HepG2 (cell line): Measurements from ENCODE around the gene HDGFL2. TPM values are rescaled to one million over a fixed set of nuclear protein-coding genes. Genes with fewer than 3 reads are reported as not detected.

ENCODE experiments used
- CENPX ChIP-seq: sonication (generic); formaldehyde crosslinking; IDR thresholded peaks from 2 replicates; pipeline ENCODE4 v1.9.0; 2021; ENCODE audit warnings: mild to moderate bottlenecking, missing genetic modification reagents, moderate library complexity
- CREB1 ChIP-seq, 2 experiments: fragments of 450-650 bp in 1 of 2; IDR thresholded peaks; 2 replicates each; pipeline ENCODE4 v1.6.1; 2016 to 2017; ENCODE audit warnings: control low read depth in 1 of 2, mild to moderate bottlenecking in 1 of 2, missing compliant biosample characterization in 1 of 2, missing genetic modification characterization in 1 of 2
- ESRRA ChIP-seq: sonication (generic); formaldehyde crosslinking; IDR thresholded peaks from 2 replicates; pipeline ENCODE4 v1.5.1; 2020; ENCODE audit warnings: mild to moderate bottlenecking, low read depth, missing genetic modification reagents
- HOXA7 ChIP-seq: sonication (generic); formaldehyde crosslinking; IDR thresholded peaks from 2 replicates; pipeline ENCODE4 v1.8.1; 2022; ENCODE audit warnings: mild to moderate bottlenecking, missing genetic modification reagents, moderate library complexity
- MXD4 ChIP-seq: IDR thresholded peaks from 2 replicates; pipeline ENCODE4 v1.6.1; 2016; ENCODE audit warnings: mild to moderate bottlenecking, missing biosample characterization, missing genetic modification reagents
- NCOA1 ChIP-seq: sonication (generic); formaldehyde crosslinking; IDR thresholded peaks from 2 replicates; pipeline ENCODE4 v1.9.0; 2021; ENCODE audit warnings: missing genetic modification reagents
- NFATC3 ChIP-seq: sonication (generic); formaldehyde crosslinking; IDR thresholded peaks from 2 replicates; pipeline ENCODE4 v1.5.1; 2020; ENCODE audit warnings: mild to moderate bottlenecking, missing genetic modification reagents
- SETDB1 ChIP-seq: sonication (generic); formaldehyde crosslinking; IDR thresholded peaks from 2 replicates; pipeline ENCODE4 v1.5.1; 2020; ENCODE audit warnings: missing genetic modification reagents, mild to moderate bottlenecking, borderline replicate concordance
- SP1 ChIP-seq, 2 experiments: fragments of 450-650 bp in 1 of 2; sonication (generic) in 1 of 2; formaldehyde crosslinking in 1 of 2; IDR thresholded peaks; 2 replicates each; pipeline versions ENCODE4 v1.4.0 to v1.6.1; 2016 to 2020; ENCODE audit warnings: missing genetic modification reagents in 1 of 2
- TEAD3 ChIP-seq: optimal IDR thresholded peaks from 2 replicates; pipeline ENCODE3; 2016; ENCODE audit warnings: borderline replicate concordance
- ZFP90 ChIP-seq: sonication (generic); formaldehyde crosslinking; IDR thresholded peaks from 2 replicates; pipeline ENCODE4 v1.8.0; 2022; ENCODE audit warnings: missing genetic modification reagents, mild to moderate bottlenecking, inconsistent platforms, borderline replicate concordance
- ZFY ChIP-seq: sonication (generic); formaldehyde crosslinking; IDR thresholded peaks from 2 replicates; pipeline ENCODE4 v1.4.0; 2020; ENCODE audit warnings: missing genetic modification reagents
- ZNF614 ChIP-seq: IDR thresholded peaks from 2 replicates; pipeline ENCODE4 v1.6.1; 2018; ENCODE audit warnings: missing biosample characterization, missing genetic modification reagents, inconsistent platforms, borderline replicate concordance
- polyA plus RNA-seq, 8 experiments: library from polyadenylated mRNA; depleted of rRNA in 3 of 8; stranded (reverse) in 7 of 8; unstranded in 1 of 8; fragments of >200 nt; fragmentation: Illumina TruSeq in 4 of 8; extraction: Trizol in 4 of 8; gene quantifications; 2 replicates each; pipeline versions ENCODE4 v1.2.1 to v1.2.3, GENCODE V29; 2011 to 2016; ENCODE audit warnings: low read depth in 4 of 8, missing spikeins in 1 of 8, mixed read lengths in 1 of 8; ENCODE audit not compliant: insufficient read depth in 1 of 8
- total RNA-seq, 5 experiments: library from RNA; depleted of rRNA; stranded (reverse); fragments of >200 nt; fragmentation: Illumina TruSeq; extraction: Trizol; gene quantifications; 2 replicates each; pipeline ENCODE4 v1.2.3, GENCODE V29; 2016; ENCODE audit warnings: low read depth in 1 of 5
- TF ChIP-seq, protein P1 (sequence below): sonication (generic); formaldehyde crosslinking; IDR thresholded peaks from 2 replicates; pipeline ENCODE4 v1.4.0; 2020; ENCODE audit warnings: missing genetic modification reagents, borderline replicate concordance
- TF ChIP-seq, protein P2 (sequence below): sonication (generic); formaldehyde crosslinking; IDR thresholded peaks from 2 replicates; pipeline ENCODE4 v1.5.1; 2020; ENCODE audit warnings: mild to moderate bottlenecking, missing genetic modification reagents, moderate library complexity
- TF ChIP-seq, protein P3 (sequence below): sonication (generic); formaldehyde crosslinking; IDR thresholded peaks from 2 replicates; pipeline ENCODE4 v1.4.0; 2020; ENCODE audit warnings: missing genetic modification reagents
- TF ChIP-seq, protein P4 (sequence below): conservative IDR thresholded peaks from 2 replicates; pipeline ENCODE4 v1.6.1; 2018; ENCODE audit warnings: missing genetic modification reagents
- TF ChIP-seq, protein P5 (sequence below): sonication (generic); formaldehyde crosslinking; IDR thresholded peaks from 2 replicates; pipeline ENCODE4 v1.4.0; 2020; ENCODE audit warnings: missing genetic modification reagents

Gene HDGFL2
- total and polyA plus RNA-seq, 2 of the 13 experiments (the other 11 are each of a cell fraction or from before 2014, with no cell fraction given) = 20.0 to 51.1 TPM

DNA sequence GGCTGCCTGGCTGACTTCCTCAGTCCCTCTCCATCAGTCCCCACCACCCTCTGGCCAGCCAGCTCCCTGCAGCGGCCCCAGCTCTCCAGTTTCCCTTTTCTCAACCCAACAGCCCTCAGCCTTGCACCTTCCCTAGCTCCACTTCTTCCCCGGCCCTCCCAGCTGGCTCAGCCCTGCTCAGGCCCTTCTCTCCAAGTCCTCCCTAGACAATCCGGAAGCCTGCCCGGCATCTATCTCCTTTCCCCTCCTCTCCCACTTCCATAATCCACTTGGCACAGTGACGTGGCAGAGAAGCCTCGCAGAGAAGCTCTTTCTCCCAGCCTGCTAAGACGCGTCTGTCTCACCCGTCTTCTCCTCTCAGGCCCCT, 15.6 kb upstream of the HDGFL2 start (continued):
- no peak for TF ChIP-seq SP1 (IDR thresholded peaks at IDR 0.05)
- no peak for TF ChIP-seq SP1 (CRISPR knock-in tag; IDR thresholded peaks at IDR 0.05)
- TF ChIP-seq, protein P1, sequence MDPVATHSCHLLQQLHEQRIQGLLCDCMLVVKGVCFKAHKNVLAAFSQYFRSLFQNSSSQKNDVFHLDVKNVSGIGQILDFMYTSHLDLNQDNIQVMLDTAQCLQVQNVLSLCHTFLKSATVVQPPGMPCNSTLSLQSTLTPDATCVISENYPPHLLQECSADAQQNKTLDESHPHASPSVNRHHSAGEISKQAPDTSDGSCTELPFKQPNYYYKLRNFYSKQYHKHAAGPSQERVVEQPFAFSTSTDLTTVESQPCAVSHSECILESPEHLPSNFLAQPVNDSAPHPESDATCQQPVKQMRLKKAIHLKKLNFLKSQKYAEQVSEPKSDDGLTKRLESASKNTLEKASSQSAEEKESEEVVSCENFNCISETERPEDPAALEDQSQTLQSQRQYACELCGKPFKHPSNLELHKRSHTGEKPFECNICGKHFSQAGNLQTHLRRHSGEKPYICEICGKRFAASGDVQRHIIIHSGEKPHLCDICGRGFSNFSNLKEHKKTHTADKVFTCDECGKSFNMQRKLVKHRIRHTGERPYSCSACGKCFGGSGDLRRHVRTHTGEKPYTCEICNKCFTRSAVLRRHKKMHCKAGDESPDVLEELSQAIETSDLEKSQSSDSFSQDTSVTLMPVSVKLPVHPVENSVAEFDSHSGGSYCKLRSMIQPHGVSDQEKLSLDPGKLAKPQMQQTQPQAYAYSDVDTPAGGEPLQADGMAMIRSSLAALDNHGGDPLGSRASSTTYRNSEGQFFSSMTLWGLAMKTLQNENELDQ = no peak
- TF ChIP-seq ESRRA (CRISPR knock-in tag) = no peak
- peak; percentile 61; the same call in 1 of the 2 replicates for TF ChIP-seq CREB1 (IDR thresholded peaks at IDR 0.05)
- TF ChIP-seq CREB1 (CRISPR knock-in tag; IDR thresholded peaks at IDR 0.05) = no peak
- TF ChIP-seq NFATC3 (CRISPR knock-in tag) = no peak
- TF ChIP-seq SETDB1 (CRISPR knock-in tag) = no peak
- TF ChIP-seq, protein P2, sequence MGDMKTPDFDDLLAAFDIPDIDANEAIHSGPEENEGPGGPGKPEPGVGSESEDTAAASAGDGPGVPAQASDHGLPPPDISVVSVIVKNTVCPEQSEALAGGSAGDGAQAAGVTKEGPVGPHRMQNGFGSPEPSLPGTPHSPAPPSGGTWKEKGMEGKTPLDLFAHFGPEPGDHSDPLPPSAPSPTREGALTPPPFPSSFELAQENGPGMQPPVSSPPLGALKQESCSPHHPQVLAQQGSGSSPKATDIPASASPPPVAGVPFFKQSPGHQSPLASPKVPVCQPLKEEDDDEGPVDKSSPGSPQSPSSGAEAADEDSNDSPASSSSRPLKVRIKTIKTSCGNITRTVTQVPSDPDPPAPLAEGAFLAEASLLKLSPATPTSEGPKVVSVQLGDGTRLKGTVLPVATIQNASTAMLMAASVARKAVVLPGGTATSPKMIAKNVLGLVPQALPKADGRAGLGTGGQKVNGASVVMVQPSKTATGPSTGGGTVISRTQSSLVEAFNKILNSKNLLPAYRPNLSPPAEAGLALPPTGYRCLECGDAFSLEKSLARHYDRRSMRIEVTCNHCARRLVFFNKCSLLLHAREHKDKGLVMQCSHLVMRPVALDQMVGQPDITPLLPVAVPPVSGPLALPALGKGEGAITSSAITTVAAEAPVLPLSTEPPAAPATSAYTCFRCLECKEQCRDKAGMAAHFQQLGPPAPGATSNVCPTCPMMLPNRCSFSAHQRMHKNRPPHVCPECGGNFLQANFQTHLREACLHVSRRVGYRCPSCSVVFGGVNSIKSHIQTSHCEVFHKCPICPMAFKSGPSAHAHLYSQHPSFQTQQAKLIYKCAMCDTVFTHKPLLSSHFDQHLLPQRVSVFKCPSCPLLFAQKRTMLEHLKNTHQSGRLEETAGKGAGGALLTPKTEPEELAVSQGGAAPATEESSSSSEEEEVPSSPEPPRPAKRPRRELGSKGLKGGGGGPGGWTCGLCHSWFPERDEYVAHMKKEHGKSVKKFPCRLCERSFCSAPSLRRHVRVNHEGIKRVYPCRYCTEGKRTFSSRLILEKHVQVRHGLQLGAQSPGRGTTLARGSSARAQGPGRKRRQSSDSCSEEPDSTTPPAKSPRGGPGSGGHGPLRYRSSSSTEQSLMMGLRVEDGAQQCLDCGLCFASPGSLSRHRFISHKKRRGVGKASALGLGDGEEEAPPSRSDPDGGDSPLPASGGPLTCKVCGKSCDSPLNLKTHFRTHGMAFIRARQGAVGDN (CRISPR knock-in tag) = peak; percentile 22
- no peak for TF ChIP-seq NCOA1 (CRISPR knock-in tag)
- no peak for TF ChIP-seq CENPX (CRISPR knock-in tag)
- TF ChIP-seq TEAD3 (CRISPR knock-in tag) = no peak
- TF ChIP-seq, protein P3, sequence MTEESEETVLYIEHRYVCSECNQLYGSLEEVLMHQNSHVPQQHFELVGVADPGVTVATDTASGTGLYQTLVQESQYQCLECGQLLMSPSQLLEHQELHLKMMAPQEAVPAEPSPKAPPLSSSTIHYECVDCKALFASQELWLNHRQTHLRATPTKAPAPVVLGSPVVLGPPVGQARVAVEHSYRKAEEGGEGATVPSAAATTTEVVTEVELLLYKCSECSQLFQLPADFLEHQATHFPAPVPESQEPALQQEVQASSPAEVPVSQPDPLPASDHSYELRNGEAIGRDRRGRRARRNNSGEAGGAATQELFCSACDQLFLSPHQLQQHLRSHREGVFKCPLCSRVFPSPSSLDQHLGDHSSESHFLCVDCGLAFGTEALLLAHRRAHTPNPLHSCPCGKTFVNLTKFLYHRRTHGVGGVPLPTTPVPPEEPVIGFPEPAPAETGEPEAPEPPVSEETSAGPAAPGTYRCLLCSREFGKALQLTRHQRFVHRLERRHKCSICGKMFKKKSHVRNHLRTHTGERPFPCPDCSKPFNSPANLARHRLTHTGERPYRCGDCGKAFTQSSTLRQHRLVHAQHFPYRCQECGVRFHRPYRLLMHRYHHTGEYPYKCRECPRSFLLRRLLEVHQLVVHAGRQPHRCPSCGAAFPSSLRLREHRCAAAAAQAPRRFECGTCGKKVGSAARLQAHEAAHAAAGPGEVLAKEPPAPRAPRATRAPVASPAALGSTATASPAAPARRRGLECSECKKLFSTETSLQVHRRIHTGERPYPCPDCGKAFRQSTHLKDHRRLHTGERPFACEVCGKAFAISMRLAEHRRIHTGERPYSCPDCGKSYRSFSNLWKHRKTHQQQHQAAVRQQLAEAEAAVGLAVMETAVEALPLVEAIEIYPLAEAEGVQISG (CRISPR knock-in tag) = no peak
- TF ChIP-seq, protein P4, sequence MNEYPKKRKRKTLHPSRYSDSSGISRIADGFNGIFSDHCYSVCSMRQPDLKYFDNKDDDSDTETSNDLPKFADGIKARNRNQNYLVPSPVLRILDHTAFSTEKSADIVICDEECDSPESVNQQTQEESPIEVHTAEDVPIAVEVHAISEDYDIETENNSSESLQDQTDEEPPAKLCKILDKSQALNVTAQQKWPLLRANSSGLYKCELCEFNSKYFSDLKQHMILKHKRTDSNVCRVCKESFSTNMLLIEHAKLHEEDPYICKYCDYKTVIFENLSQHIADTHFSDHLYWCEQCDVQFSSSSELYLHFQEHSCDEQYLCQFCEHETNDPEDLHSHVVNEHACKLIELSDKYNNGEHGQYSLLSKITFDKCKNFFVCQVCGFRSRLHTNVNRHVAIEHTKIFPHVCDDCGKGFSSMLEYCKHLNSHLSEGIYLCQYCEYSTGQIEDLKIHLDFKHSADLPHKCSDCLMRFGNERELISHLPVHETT (CRISPR knock-in tag) = no peak
- no peak for TF ChIP-seq ZNF614
- TF ChIP-seq ZFP90 (CRISPR knock-in tag) = no peak
- TF ChIP-seq ZFY (CRISPR knock-in tag) = peak; percentile 10; the same call in 1 of the 2 replicates
- no peak for TF ChIP-seq MXD4
- TF ChIP-seq, protein P5, sequence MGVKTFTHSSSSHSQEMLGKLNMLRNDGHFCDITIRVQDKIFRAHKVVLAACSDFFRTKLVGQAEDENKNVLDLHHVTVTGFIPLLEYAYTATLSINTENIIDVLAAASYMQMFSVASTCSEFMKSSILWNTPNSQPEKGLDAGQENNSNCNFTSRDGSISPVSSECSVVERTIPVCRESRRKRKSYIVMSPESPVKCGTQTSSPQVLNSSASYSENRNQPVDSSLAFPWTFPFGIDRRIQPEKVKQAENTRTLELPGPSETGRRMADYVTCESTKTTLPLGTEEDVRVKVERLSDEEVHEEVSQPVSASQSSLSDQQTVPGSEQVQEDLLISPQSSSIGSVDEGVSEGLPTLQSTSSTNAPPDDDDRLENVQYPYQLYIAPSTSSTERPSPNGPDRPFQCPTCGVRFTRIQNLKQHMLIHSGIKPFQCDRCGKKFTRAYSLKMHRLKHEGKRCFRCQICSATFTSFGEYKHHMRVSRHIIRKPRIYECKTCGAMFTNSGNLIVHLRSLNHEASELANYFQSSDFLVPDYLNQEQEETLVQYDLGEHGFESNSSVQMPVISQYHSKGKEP (CRISPR knock-in tag) = no peak
- no peak for TF ChIP-seq HOXA7 (CRISPR knock-in tag)
